NCI-H2196 (cell line): ENCODE data around the gene ARL3.
"Not testable (repeated sequence)": the region's sequence is repeated elsewhere in the genome, so short reads cannot be mapped to it uniquely, and the experiment has no call there.

Experiments used
- DNase-seq: peaks from one replicate; lab custom pipeline; 2025; ENCODE audit not compliant: unreplicated experiment; lab: John Stamatoyannopoulos, UW

ARL3 gene

DNA sequence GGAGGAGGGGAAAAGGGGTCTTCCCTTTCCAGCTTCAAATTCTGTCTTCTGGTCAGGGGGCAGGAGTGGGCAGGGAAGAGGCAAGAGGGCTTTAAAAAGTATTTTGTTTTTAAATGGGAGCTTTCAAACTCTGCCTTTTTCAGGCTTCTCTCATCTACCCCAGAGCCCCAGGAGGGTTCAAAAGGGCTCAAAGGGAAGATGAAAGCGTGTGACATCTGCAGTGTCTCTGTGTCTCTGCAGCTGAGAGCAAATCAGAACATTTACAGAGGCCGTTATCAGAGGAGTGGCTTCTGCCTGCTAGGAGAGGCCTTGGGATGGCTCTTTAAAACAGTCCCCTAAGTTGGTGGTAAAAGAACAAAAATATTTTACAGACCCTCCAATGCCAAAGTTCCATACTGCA, 39.6 kb downstream of the ARL3 start:
- DNase-seq = no peak

DNA sequence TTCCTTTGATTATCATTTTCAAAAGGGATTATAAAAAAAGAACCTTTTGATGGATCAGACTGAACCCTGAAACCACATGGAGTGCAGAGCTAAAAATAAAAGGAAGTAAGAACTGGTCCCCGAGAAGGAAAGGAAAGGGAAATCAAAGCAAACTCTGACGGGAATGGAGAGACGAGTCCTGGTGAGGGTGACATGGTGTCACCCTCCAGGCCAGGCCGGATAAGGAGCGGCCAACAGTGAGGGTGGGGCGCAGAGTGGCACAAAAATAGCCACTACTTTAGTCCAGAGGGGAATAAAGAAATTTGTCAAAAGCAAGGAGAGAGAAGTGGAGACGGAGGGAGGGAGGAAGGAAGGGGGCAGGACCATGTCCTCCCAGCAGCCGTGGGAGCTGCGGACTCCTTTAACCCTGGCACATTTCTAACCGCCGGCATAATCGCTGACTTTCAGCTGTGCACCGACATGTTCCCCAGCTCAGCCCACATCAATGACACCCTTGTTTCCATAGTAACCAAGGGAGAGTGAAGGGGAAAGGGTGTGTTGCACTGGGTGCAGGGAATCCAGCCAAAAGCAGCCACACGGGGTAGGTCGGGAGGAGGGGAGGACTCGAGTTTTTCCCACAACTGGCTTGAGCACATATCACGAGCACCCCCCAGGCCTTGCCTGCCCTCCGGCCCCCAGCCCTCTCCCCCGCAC, 40.2 kb downstream of the ARL3 start:
- peak; percentile 20 for DNase-seq

DNA sequence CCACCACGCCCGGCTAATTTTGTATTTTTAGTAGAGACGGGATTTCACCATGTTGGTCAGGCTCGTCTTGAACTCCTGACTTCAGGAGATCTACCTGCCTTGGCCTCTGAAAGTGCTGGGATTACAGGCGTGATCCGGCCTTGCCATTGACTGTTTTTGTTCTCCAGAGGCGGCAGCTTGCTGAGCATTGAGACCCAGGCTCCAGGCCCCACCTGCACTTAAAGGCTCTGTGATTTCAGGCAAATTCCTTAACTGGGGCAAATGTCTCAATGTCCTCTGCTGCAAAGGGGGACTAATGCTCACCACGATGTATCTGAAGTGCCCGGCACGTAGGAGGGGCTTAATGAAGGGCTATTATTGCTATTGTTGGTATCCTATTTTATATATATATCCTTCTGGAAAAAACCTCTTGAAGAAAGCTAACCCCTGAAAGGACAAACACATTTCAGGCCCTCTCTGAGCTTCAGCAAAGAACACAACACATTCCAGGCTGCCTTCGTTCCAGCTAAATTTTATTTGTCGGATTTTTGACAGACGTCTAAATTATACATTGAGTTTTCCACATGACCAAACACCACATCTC, 40.9 kb downstream of the ARL3 start:
- DNase-seq = no peak

GRCh38 chr10:102670871-102671434, 43.2 kb downstream of the ARL3 start:
- DNase-seq = no peak

- no peak for DNase-seq
Measured at GRCh38 chr10:102670065-102670670, 44.0 kb downstream of the ARL3 start.

DNA sequence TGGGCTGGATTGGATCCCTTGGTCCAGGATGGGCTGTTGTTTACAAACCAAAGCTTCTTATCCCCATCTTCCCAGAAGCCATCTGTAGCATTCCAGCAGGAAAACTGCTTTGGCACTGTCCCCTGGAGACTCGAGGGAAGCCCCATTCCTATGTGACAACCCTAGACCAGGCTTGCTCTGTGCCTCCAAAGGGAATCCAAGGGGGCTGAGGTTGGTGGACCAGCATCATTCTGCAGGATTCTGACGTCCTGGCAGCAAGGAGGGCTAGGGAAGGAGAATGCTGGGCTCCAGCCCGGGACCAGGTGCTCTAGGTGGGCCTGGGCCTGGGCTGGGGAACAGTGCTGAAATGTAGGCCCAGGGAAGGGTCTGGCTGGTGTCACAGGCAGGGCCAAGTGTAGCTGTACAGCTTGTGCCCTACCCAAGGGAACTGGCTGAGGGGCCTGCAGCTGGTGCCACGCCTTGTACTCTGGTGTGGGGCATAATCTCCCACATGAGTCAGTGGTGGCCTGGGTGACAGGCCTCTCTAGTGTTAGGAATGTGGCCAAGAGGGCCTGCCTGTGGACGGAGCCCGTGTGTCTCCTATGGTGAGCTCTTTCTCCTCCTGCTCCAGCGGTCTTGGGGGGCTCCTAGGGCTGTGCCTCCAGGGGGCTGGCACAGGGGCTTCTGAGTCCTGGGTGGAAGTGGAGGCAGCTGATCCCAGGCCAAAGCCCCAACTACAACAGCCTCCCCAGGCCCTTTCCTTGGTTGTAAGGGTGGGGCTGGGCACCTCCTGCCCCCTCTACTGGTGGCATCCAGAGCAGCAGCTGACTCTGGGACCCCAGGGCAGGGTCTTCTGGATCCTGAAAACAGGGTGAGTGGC, 44.8 kb downstream of the ARL3 start:
- DNase-seq = no peak

- no peak for DNase-seq
Measured at GRCh38 chr10:102668326-102669107, 45.7 kb downstream of the ARL3 start.

DNA sequence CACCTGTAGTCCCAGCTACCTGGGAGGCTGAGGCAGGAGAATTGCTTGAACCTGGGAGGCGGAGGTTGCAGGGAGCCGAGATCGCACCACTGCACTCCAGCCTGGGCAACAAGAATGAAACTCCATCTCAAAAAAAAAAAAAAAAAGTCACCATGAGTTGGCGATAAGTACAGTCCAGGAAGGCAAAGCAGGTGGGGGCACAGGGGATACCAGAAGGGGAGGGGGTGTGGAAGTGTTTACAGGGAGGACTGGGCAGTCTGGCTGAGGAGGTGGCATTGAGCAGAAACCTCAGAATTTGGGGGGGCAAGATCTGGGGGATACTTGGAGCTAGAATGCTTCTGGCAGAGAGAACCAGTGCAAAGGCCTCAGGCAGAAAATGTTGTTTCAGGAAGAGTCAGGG, 46.8 kb downstream of the ARL3 start:
- not testable (repeated sequence) for DNase-seq

DNA sequence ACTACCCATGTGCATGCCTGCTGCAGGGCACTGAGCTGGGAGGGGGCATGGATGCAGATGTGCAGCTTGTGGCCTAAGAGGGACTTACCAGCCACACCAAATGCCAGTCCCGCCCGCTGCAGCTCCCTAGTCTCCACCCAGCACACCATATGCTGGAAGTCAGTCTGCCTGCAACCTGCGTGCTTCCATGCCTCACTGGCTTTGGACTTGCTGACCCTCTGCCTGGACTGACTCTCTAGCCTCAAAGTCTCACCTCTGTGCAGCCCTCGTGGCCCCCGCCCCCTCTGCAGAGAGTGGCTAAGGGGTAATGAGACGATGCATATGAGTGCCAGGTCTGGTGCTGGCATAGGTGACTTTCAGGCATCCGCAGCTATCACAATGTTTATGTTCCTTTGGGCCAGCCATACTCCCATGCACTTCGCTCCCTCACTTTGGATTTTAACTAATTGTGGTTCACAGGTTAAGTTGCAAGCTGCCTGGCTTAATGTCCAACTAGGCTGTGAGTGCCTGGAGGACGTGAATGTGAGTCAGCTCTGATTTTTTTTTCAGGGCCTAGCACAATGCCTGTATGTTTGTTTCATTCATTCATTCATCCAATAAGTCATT, 48.2 kb downstream of the ARL3 start:
- DNase-seq = no peak

DNA sequence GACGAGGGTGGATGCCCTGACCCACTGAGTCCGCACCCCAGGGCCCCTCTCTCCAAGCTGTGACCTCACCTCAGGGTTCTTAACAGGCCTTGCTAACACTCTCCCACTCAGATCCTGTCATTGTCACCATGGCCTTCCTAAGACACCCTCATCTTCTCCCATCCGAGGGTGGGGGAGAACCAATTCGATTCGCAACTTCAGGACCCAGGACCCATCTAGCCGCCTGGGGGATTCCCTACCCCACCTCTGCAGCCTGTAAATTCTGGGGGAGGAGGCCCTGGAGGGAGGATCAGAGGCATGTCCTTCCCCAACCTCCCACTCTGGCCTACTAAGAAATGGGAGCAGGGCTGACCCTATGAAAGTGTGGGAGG, 52.6 kb downstream of the ARL3 start:
- no peak for DNase-seq

GRCh38 chr10:102660888-102661657, 53.1 kb downstream of the ARL3 start:
- DNase-seq = no peak

DNA sequence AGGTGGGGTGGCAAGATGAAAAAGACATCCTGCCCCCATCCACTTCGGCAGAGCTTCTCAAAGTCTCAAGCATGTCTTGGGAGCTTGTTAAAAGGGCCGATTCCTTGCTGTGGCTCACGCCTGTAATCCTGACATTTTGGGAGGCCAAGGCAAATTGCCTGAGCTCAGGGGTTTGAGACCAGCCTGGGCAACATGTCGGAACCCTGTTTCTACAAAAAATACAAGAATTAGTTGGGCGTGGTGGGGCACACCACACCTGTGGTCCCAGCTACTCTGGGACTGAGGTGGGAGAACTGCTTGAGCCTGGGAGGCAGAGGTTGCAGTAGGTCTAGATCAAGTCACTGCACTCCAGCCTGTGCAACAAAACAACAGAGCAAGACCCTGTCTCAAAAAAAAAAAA, 55.4 kb downstream of the ARL3 start:
- no peak for DNase-seq

- DNase-seq = peak; percentile 15
Measured at GRCh38 chr10:102657984-102658724, 56.0 kb downstream of the ARL3 start.

GRCh38 chr10:102657451-102657850, 56.7 kb downstream of the ARL3 start:
- no peak for DNase-seq

GRCh38 chr10:102656791-102657371, 57.3 kb downstream of the ARL3 start:
- no peak for DNase-seq

DNA sequence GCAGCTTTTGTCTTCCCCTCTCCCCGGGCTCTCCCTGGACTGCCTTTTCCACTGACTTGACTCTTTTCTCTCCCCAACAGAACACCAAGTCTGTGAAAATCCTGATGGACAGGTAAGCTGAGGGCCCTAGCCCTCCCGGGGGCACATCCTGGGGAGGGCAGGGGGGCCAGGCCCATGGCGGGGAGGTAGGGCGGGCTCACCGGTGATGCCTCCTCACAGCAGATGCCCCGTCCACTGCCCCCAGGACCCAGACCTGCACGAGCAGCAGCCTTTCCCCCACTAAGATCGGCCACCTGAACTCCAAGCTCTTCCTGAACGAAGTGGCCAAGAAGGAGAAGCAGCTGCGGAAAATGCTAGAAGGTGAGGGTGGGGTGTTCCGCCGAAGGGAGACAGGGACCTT, 58.2 kb downstream of the ARL3 start:
- DNase-seq = no peak

GRCh38 chr10:102654969-102655368, 59.2 kb downstream of the ARL3 start:
- DNase-seq = no peak

DNA sequence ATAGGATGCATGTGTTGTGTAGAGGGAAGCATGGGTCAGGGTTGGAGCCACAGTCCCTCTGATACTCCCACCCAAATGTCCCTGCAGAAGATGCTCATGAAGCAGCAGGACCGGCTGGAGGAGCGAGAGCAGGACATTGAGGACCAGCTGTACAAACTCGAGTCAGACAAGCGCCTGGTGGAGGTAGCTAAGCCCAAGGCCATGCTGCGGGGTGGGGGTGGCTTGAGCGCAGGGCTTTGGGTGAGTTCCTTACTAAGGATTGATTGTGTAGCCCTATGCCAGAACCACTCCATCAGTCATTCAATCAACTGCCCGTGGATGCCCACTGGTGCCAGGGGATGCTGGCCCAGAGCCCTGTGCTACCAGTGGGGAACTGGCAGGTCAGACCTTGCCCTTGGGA, 59.6 kb downstream of the ARL3 start:
- DNase-seq = no peak
